ENCODE measurements around the gene KCNK5.

DNA sequence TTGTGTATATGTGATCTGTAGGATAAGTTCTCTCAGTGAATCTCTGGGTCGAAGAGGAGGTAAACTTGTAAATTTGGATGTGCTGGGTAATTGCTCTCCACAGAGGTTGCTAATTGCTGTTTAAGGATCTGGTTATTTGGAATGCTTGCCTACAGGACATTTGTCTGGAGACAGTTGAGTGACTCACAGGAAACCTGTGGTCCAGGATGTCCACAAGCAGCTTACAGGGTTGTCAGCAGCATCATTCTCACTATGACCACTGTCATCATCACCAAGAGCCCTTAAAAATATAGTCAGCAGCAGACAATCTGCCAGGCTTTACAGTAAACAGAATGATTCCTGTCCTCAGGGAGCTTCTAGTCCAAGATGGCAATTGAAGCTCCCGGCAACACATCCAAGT, 31.2 kb upstream of the KCNK5 start:
- TF ChIP-seq, protein P1, sequence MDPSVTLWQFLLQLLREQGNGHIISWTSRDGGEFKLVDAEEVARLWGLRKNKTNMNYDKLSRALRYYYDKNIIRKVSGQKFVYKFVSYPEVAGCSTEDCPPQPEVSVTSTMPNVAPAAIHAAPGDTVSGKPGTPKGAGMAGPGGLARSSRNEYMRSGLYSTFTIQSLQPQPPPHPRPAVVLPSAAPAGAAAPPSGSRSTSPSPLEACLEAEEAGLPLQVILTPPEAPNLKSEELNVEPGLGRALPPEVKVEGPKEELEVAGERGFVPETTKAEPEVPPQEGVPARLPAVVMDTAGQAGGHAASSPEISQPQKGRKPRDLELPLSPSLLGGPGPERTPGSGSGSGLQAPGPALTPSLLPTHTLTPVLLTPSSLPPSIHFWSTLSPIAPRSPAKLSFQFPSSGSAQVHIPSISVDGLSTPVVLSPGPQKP (IDR thresholded peaks at IDR 0.05; ENCODE audit: low read depth, low read length) = no peak
- TF ChIP-seq, protein P2, sequence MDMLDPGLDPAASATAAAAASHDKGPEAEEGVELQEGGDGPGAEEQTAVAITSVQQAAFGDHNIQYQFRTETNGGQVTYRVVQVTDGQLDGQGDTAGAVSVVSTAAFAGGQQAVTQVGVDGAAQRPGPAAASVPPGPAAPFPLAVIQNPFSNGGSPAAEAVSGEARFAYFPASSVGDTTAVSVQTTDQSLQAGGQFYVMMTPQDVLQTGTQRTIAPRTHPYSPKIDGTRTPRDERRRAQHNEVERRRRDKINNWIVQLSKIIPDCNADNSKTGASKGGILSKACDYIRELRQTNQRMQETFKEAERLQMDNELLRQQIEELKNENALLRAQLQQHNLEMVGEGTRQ (IDR thresholded peaks at IDR 0.05) = no peak
- TF ChIP-seq, protein P3, sequence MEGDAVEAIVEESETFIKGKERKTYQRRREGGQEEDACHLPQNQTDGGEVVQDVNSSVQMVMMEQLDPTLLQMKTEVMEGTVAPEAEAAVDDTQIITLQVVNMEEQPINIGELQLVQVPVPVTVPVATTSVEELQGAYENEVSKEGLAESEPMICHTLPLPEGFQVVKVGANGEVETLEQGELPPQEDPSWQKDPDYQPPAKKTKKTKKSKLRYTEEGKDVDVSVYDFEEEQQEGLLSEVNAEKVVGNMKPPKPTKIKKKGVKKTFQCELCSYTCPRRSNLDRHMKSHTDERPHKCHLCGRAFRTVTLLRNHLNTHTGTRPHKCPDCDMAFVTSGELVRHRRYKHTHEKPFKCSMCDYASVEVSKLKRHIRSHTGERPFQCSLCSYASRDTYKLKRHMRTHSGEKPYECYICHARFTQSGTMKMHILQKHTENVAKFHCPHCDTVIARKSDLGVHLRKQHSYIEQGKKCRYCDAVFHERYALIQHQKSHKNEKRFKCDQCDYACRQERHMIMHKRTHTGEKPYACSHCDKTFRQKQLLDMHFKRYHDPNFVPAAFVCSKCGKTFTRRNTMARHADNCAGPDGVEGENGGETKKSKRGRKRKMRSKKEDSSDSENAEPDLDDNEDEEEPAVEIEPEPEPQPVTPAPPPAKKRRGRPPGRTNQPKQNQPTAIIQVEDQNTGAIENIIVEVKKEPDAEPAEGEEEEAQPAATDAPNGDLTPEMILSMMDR (IDR thresholded peaks at IDR 0.05) = no peak
- TF ChIP-seq RAD21 (conservative IDR thresholded peaks at IDR 0.05 in 1 of 2, IDR thresholded peaks at IDR 0.05 in 1 of 2) = no peak
- no peak for TF ChIP-seq HDAC2 (IDR thresholded peaks at IDR 0.05)
